Diencephalon (tissue), 1 donor: Measurements from ENCODE around the gene GOLGA8S. TPM values are rescaled to one million over a fixed set of nuclear protein-coding genes. Genes with fewer than 3 reads are reported as not detected.

Experiments used
- small RNA-seq: library from RNA; depleted of rRNA; stranded (forward); fragments of <200 nt; gene quantifications from one replicate; pipeline ENCODE3, GENCODE V24; 2014
- total RNA-seq: library from RNA; depleted of rRNA; stranded (reverse); fragments of >200 nt; gene quantifications from one replicate; pipeline ENCODE4 v1.2.3, GENCODE V29; 2014

The GOLGA8S gene, protein sequence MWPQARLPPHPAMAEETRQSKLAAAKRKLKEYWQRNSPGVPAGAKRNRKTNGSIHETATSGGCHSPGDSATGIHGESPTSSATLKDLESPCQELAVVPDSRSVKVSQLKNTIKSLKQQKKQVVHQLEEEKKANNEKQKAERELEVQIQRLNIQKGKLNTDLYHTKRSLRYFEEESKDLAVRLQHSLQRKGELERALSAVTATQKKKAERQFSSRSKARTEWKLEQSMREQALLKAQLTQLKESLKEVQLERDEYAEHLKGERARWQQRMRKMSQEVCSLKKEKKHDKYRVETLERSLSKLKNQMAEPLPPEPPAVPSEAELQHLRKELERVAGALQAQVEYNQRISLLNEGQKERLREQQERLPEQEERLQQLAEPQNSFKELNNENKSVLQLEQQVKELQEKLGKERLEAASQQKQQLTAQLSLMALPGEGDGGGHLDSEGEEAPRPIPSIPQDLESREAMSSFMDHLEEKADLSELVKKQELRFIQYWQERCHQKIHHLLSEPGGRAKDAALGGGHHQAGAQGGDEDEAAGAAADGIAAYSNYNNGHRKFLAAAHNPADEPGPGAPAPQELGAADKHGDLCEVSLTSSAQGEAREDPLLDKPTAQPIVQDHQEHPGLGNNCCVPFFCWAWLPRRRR
- total RNA-seq, result 0.23 TPM

GRCh38 chr15:23354448-23354847 is at the start of gene GOLGA8S:
TSS of gene GOLGA8S (plus strand) at chr15:23354748. CDS start at chr15:23354810, 62 bp downstream.

DNA sequence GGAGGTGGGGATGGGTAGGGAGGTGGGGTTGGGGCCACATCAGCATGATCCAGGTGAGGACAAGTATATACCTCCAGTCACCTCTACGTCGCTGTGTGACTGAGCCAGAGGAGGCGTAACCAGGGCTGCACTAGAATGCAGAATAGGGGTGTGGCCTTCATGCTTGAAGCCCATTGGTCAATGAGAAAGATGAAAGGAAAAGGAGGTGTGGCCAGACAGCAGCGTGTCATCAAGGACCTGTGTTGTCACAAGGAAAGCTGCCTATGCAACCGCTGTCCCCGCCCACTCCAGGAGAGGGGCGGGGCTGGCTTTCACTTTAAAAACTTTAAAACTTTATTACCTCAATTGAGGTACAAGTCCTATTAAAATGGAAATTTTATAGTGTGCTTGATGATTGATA is 20.5 kb upstream of the GOLGA8S start, which contains the start of gene GOLGA6L26:
Gene GOLGA6L26, minus strand, starts transcription at position 101 of the 400 bp plus-strand sequence. Its CDS starts 61 bp downstream, at position 40.

Small RNAs within 50 kb of the gene (small RNA-seq; reads per million reads assigned to genes)
- gene RN7SL536P, result not detected

Other genes starting within 250 kb of the GOLGA8S start
- not detected for gene GOLGA6L1, start 217.9 kb upstream of the GOLGA8S start, total RNA-seq
- not detected for gene GOLGA6L26, start 20.6 kb upstream of the GOLGA8S start, total RNA-seq
- not detected for gene GOLGA6L2, start 92.5 kb downstream of the GOLGA8S start, total RNA-seq
- gene MKRN3, start 210.9 kb downstream of the GOLGA8S start, total RNA-seq, result 23.8 TPM